Measurements from ENCODE around the gene NFAT5. TPM values are rescaled to one million over a fixed set of nuclear protein-coding genes. Genes with fewer than 3 reads are reported as not detected.

Gene NFAT5
- total and polyA plus RNA-seq, 9 of the 15 experiments (the other 6 are each of a cell fraction or from before 2014, with no cell fraction given): 0.78 to 20.5 (median 12.4) TPM

GRCh38 chr16:69726313-69727060 lies 160.7 kb downstream of the NFAT5 start, which contains the start of gene NQO1 (continued):
- TF ChIP-seq ZSCAN32 (CRISPR knock-in tag; IDR thresholded peaks at IDR 0.05) (no peak), ZNF121 (CRISPR knock-in tag; conservative IDR thresholded peaks at IDR 0.05) (no peak), ZNF583 (CRISPR knock-in tag; IDR thresholded peaks at IDR 0.05) (no peak), ZNF263 (CRISPR knock-in tag; IDR thresholded peaks at IDR 0.05; ENCODE audit: borderline replicate concordance) (no peak), CHD2 (IDR thresholded peaks at IDR 0.05; ENCODE audit: low read depth, low read length) (peak; percentile 9; the same call in 1 of the 2 replicates), CEBPG (CRISPR knock-in tag; IDR thresholded peaks at IDR 0.05) (peak; percentile 25; the same call in 1 of the 2 replicates), CEBPG (tag; conservative IDR thresholded peaks at IDR 0.05 in 1 of 2, IDR thresholded peaks at IDR 0.05 in 1 of 2) (no peak), ZFP36 (IDR thresholded peaks at IDR 0.05; ENCODE audit: low read depth, low read length, partially characterized antibody) (no peak), ARID1B (IDR thresholded peaks at IDR 0.05) (peak; percentile 80), EGR1 (conservative IDR thresholded peaks at IDR 0.05) (0 out of 2 replicates have a peak, but pooled peaks have one; percentile 7), SRF (CRISPR knock-in tag; IDR thresholded peaks at IDR 0.05) (peak in 1 of 2 experiments; percentile 24; a peak in 1 of 4 replicates), SMARCE1 (IDR thresholded peaks at IDR 0.05) (peak; percentile 86), ZNF695 (CRISPR knock-in tag; IDR thresholded peaks at IDR 0.05) (no peak), CREB5 (CRISPR knock-in tag; IDR thresholded peaks at IDR 0.05) (no peak), ESRRA (IDR thresholded peaks at IDR 0.05; ENCODE audit: borderline replicate concordance, low read depth) (peak; percentile 86; the same call in 1 of the 2 replicates), NR4A1 (CRISPR knock-in tag; IDR thresholded peaks at IDR 0.05) (no peak), NR4A1 (tag; IDR thresholded peaks at IDR 0.05) (peak; percentile 61; the same call in 1 of the 2 replicates), KLF10 (CRISPR knock-in tag; IDR thresholded peaks at IDR 0.05) (no peak)
- TF ChIP-seq, protein P1, sequence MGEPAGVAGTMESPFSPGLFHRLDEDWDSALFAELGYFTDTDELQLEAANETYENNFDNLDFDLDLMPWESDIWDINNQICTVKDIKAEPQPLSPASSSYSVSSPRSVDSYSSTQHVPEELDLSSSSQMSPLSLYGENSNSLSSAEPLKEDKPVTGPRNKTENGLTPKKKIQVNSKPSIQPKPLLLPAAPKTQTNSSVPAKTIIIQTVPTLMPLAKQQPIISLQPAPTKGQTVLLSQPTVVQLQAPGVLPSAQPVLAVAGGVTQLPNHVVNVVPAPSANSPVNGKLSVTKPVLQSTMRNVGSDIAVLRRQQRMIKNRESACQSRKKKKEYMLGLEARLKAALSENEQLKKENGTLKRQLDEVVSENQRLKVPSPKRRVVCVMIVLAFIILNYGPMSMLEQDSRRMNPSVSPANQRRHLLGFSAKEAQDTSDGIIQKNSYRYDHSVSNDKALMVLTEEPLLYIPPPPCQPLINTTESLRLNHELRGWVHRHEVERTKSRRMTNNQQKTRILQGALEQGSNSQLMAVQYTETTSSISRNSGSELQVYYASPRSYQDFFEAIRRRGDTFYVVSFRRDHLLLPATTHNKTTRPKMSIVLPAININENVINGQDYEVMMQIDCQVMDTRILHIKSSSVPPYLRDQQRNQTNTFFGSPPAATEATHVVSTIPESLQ (CRISPR knock-in tag; IDR thresholded peaks at IDR 0.05): 0 out of 2 replicates have a peak, but pooled peaks have one; percentile 57
- TF ChIP-seq, protein P2, sequence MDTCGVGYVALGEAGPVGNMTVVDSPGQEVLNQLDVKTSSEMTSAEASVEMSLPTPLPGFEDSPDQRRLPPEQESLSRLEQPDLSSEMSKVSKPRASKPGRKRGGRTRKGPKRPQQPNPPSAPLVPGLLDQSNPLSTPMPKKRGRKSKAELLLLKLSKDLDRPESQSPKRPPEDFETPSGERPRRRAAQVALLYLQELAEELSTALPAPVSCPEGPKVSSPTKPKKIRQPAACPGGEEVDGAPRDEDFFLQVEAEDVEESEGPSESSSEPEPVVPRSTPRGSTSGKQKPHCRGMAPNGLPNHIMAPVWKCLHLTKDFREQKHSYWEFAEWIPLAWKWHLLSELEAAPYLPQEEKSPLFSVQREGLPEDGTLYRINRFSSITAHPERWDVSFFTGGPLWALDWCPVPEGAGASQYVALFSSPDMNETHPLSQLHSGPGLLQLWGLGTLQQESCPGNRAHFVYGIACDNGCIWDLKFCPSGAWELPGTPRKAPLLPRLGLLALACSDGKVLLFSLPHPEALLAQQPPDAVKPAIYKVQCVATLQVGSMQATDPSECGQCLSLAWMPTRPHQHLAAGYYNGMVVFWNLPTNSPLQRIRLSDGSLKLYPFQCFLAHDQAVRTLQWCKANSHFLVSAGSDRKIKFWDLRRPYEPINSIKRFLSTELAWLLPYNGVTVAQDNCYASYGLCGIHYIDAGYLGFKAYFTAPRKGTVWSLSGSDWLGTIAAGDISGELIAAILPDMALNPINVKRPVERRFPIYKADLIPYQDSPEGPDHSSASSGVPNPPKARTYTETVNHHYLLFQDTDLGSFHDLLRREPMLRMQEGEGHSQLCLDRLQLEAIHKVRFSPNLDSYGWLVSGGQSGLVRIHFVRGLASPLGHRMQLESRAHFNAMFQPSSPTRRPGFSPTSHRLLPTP (IDR thresholded peaks at IDR 0.05; ENCODE audit: borderline replicate concordance, extremely low read depth, insufficient read length): no peak
- TF ChIP-seq, protein P3, sequence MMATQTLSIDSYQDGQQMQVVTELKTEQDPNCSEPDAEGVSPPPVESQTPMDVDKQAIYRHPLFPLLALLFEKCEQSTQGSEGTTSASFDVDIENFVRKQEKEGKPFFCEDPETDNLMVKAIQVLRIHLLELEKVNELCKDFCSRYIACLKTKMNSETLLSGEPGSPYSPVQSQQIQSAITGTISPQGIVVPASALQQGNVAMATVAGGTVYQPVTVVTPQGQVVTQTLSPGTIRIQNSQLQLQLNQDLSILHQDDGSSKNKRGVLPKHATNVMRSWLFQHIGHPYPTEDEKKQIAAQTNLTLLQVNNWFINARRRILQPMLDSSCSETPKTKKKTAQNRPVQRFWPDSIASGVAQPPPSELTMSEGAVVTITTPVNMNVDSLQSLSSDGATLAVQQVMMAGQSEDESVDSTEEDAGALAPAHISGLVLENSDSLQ (IDR thresholded peaks at IDR 0.05): peak; percentile 60

All from K562 (cell line).